MM.1S (cell line): Measurements from ENCODE around the gene APEX2.

ENCODE experiments used
- EZH2 ChIP-seq: fragments of 300-600 bp; sonication (generic); optimal IDR thresholded peaks from 2 replicates; pipeline ENCODE3; 2017; ENCODE audit warnings: low read depth, mild to moderate bottlenecking, antibody characterized with exemption, low read length, mixed read lengths
- EZH2phosphoT487 ChIP-seq: fragments of 300-600 bp; sonication (generic); IDR thresholded peaks from 2 replicates; pipeline ENCODE4 v1.6.1; 2018; ENCODE audit warnings: antibody characterized with exemption, low read length
- TF ChIP-seq, protein P1 (sequence below): fragments of 300-600 bp; sonication (generic); IDR thresholded peaks from 2 replicates; pipeline ENCODE4 v1.5.1; 2016; ENCODE audit warnings: antibody characterized with exemption, low read length, mixed read lengths

DNA sequence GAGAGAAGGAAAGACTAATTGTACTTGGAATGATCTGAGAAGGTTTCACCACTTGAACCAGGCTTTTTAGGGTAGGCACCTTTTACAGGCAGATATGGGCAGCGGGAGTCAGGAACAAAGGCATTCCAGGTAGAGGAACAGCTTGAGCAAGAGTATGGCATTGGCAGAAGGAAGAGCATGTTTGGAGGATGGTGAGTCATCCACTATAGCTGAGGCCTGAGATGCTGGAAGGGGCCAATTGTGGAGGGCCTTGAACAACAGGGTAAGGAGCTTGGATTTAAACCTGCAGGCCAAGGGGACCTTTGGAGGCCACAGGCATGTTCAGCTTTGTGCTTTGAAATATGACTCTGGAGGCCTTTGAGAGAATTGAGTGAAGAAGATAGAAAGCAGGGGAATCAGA is 38.4 kb upstream of the APEX2 start:
- TF ChIP-seq EZH2phosphoT487 (no peak), EZH2 (no peak)
- TF ChIP-seq, protein P1, sequence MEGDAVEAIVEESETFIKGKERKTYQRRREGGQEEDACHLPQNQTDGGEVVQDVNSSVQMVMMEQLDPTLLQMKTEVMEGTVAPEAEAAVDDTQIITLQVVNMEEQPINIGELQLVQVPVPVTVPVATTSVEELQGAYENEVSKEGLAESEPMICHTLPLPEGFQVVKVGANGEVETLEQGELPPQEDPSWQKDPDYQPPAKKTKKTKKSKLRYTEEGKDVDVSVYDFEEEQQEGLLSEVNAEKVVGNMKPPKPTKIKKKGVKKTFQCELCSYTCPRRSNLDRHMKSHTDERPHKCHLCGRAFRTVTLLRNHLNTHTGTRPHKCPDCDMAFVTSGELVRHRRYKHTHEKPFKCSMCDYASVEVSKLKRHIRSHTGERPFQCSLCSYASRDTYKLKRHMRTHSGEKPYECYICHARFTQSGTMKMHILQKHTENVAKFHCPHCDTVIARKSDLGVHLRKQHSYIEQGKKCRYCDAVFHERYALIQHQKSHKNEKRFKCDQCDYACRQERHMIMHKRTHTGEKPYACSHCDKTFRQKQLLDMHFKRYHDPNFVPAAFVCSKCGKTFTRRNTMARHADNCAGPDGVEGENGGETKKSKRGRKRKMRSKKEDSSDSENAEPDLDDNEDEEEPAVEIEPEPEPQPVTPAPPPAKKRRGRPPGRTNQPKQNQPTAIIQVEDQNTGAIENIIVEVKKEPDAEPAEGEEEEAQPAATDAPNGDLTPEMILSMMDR: no peak
